ENCODE data around the gene UBE4B.

The UBE4B gene

DNA sequence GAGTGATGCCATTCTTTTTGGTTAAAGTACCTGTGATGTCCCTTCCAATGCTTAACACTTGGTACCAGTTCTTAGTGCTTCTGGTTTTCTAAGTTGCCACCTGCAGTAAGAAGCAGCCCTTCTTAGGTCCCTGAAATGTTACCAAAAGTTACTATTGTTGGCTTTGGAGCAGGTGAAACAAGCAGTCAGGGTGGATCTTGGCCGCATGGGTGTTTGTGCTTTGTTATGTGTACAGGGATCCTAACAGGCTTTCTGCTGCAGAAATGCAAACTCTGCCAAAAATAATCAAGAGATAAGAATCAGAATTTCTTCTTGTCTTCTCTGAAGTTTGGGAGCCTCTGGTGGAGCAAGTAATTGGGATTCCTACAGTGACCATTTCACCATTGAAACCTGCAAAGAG, 84.4 kb downstream of the UBE4B start:
- no peak for DNase-seq (ENCODE audit: low spot score)

DNA sequence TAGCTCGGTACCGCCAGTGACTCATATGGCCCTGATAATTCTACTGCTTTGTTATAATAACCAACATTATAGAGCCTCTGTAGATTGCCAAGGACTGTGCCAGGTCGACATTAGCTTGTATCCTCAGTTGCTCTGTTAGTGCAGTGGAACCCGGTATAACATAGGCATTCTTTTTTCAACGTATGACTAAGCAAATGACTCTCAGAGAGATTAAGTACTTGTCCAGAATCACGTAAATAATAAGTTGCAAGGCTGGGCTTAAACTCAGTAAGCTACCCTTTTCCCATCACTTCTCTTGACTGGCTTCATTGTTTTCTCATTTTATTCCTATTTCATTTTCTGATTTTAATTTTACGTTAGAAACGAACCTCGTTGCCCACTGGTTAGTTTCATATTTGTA, 85.1 kb downstream of the UBE4B start:
- DNase-seq (ENCODE audit: low spot score), result no peak

DNA sequence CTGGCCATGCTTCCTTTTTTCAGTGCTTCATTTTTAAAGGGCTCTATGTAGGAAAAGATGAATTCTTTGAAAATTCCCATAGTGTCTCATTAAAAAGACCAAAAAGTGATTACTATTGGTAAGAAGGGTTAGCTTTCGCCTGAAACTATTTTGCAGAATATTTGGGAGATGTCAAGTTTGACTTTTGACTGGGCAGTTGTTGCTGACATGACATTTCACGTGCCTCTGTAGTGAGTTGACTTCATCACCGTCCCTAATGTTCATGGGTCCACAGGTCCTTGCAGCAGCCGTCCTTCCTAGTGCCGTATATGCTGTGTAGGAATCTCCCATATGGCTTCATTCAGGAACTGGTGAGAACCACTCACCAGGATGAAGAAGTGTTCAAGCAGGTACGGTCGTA, 88.9 kb downstream of the UBE4B start:
- DNase-seq (ENCODE audit: low spot score), result no peak

- DNase-seq (ENCODE audit: low spot score), result no peak
Measured at GRCh38 chr1:10122926-10123325, 90.2 kb downstream of the UBE4B start.

DNA sequence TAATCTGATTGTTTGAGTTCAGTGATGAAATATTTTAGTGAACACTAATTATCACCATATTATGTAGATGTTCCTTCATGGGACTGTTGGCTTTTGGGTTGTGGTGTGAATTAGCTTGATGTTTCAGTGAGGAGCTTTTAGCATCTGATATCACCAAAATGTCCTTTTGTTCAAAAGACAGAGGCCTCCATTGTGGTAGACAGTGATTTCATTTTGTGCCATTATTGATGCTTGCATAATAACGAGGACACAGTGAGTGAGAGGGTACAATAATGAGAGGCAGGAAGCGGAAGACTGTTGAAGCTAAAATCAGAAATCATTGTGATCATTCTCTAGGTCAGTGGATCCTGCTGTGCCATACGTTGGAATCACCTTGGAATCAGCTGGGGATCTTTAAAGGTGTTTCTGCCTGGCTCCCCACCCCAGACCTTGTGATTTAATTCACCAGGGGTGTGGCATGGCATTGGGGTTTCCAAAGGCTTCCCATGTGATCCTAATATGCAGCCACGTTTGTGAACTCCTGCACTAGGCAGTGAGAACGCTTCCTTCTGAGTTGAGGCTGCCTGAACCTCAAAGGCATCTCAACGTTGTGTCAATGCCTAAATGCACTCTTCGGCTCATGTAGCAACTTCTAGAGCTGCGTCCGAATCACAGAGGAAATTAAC, 95.5 kb downstream of the UBE4B start:
- no peak for DNase-seq (ENCODE audit: low spot score)

DNA sequence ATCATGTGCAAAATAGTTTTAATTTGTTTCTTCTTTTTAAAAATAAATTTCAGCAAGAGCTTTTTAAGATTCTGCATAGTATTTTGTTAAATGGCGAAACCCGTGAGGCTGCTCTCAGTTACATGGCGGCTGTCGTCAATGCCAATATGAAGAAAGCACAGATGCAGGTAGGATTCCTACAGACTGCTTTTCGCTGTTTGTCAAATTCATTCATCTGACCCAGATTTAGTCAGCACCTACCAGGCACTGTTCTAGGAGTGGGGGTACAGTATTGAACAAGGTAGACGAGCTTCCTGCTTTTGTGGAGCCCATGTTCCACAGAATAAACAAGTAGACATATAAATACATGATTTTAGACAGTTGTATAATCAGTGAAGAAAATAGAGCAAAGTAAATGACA, 99.6 kb downstream of the UBE4B start:
- DNase-seq (ENCODE audit: low spot score), result no peak

GRCh38 chr1:10132852-10133251, 100.1 kb downstream of the UBE4B start:
- no peak for DNase-seq (ENCODE audit: low spot score)

- no peak for DNase-seq (ENCODE audit: low spot score)
Measured at GRCh38 chr1:10140981-10141380, 108.2 kb downstream of the UBE4B start.

DNA sequence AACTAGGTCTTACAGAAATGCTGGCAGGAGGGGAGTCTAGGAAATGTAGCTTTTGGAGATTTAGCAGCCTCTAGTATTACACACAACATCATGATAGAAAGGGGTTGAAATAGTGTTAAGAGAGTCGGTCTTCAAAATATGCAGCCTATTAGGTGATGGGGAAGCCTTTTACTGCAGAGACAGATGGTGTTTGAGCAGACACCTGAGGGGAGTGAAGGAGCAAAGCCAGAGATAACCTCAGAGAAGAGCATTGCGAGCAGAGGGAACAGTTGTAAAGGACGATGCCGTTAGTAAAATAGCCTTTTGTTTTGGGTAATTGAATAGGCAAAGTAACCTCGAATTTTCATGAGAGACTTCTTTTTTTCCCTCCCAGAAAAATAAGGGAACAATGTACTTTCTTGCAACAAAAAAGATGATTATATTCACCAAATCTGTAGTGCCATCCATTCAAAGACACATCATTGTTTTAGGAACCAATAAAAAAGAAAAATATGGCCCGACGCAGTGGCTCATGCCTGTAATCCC, 111.3 kb downstream of the UBE4B start:
- no peak for DNase-seq (ENCODE audit: low spot score)

- no peak for DNase-seq (ENCODE audit: low spot score)
Measured at GRCh38 chr1:10146391-10146790, 113.6 kb downstream of the UBE4B start.

DNA sequence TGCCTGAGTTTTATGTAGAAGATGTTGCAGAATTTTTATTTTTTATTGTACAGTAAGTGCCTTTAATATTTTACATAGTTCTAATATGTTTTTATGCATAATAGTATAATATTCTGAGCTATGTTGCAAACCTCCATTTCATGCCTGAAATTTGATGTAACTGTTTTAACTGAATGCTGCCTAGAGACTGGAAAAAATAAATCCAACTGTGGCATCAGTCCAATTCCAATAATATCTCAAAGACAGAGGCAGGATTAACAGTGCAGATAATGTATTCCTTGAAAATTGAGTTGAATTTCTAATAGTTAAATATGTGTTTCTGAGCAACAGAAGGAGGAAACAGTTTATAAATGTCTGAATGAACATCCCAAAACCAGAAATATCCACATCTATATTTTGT, 116.5 kb downstream of the UBE4B start:
- DNase-seq (ENCODE audit: low spot score), result no peak

- DNase-seq (ENCODE audit: low spot score), result peak; percentile 64
Measured at GRCh38 chr1:10152709-10153284, 120.0 kb downstream of the UBE4B start.

GRCh38 chr1:10155087-10155712, 122.4 kb downstream of the UBE4B start:
- no peak for DNase-seq (ENCODE audit: low spot score)

GRCh38 chr1:10160173-10160572, 127.4 kb downstream of the UBE4B start:
- no peak for DNase-seq (ENCODE audit: low spot score)

DNA sequence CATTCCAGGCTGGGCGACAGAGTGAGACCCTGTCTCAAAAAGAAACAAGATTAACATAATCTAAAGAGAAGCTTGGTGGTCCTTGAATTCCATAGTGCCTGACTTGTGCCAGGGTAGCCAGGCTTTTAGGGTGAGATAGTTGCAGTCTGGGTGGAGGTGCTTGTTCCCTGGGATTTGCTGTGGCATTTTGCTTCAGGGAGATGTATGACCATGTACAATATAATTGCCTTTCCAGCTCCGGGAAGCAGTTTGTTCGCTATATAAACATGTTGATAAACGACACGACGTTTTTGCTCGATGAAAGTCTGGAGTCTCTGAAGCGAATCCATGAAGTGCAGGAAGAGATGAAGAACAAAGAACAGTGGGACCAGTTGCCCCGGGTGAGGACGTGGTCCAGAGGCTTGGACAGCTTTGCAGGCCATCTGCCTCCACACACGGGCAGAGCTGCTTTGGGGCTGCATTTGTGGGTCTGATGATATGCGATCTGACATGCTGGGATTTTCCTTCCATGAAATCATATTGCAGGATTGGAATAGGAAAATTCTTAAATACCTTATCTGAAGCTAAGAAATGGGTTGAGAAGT, 128.2 kb downstream of the UBE4B start:
- DNase-seq (ENCODE audit: low spot score), result no peak

GRCh38 chr1:10161541-10162290, 129.0 kb downstream of the UBE4B start:
- DNase-seq (ENCODE audit: low spot score), result no peak

GRCh38 chr1:10168912-10169514, 136.3 kb downstream of the UBE4B start:
- no peak for DNase-seq (ENCODE audit: low spot score)

GRCh38 chr1:10170239-10170574, 137.4 kb downstream of the UBE4B start:
- DNase-seq (ENCODE audit: low spot score), result no peak

- DNase-seq (ENCODE audit: low spot score), result no peak
Measured at GRCh38 chr1:10171105-10171767, 138.5 kb downstream of the UBE4B start.

DNA sequence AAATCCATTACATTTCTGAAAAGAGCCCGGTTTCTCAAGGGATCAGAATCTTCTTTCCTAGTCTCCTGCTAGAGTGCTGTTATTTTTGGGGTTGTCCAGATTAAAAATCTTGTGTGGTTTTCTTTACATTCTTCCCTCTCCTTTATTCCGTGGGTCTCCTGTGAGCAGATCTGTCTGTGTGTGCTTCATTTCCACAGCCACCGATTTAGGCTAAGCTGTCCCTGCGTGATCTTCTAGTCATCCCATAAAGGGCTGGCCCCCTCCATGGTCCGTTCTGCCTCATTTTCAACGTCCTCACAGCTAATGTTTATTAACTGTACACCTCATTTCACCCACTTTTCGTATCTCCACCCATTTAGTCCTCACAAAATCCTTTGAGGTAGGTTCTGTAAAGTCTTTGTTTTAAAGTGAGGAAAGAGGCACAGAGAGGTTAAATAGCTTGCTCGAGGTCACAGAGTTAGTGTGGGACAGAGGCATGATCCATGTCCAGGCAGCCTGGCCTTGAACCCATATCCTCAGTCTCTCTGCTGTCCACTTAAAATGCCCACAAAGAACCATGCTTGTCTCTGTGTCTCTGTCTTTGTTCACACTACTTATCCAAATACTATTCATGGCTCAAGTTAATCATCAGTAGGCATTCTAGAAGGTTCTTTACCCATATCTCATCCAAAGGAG, 139.4 kb downstream of the UBE4B start:
- no peak for DNase-seq (ENCODE audit: low spot score)

- DNase-seq (ENCODE audit: low spot score), result no peak
Measured at GRCh38 chr1:10173582-10173981, 140.8 kb downstream of the UBE4B start.

Measured in ecto neural progenitor cell (in vitro differentiated cells).